GM18526 (cell line): ENCODE results near the gene TBC1D3D.
"Not testable (repeated sequence)": the region's sequence is repeated elsewhere in the genome, so short reads cannot be mapped to it uniquely, and the experiment has no call there.

Experiments used
- POLR2A ChIP-seq: IDR thresholded peaks from 3 replicates; pipeline ENCODE4 v1.6.1; 2011; ENCODE audit not compliant: insufficient read length; ENCODE audit errors: extremely low read depth

TBC1D3D gene

DNA sequence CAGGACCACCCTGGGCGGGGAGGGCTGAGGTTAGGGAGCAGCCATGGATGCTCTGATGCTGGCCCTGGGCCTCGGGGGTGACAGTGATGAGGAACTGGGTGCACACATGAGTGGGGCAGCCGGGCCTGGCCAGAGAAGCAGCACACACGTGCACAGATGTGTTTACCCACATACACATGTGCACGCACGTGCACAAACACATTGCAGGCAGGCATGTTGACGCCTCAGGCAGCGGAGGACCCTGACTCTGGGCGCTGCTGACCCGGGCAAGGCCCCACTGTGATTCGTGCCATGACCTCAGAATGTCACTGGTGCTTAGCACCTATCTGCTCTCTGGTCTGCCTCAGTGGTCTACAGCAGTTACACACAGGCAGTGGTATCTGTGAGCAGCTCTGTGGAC is at the start of gene TBC1D3D:
Gene TBC1D3D, plus strand, starts transcription at position 301 of the 400 bp plus-strand sequence. CDS start 1,585 bp downstream, outside the sequence.
- TF ChIP-seq POLR2A: not testable (repeated sequence)

DNA sequence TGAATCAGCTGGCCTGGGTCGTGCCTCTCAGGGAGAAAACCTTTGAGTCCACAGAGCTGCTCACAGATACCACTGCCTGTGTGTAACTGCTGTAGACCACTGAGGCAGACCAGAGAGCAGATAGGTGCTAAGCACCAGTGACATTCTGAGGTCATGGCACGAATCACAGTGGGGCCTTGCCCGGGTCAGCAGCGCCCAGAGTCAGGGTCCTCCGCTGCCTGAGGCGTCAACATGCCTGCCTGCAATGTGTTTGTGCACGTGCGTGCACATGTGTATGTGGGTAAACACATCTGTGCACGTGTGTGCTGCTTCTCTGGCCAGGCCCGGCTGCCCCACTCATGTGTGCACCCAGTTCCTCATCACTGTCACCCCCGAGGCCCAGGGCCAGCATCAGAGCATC is 14.8 kb upstream of the TBC1D3D start, which contains the start of gene TBC1D3L:
Gene TBC1D3L, minus strand, starts transcription at position 101 of the 400 bp plus-strand sequence. CDS start 1,540 bp downstream, outside the sequence.
- TF ChIP-seq POLR2A: not testable (repeated sequence)
